Fibroblast of mammary gland (primary cell): ENCODE results near the gene ATIC.
A peak's percentile ranks its signal among the peaks of the same experiment; 100 is the strongest.

Source experiments
- DNase-seq: peaks from one replicate; pipeline ENCODE4 v3.0.0-alpha.2; 2010; ENCODE audit warnings: low read depth
- H3K4me3 ChIP-seq: 2 replicates; pipeline ENCODE4 v1.5.1; 2011; ENCODE audit warnings: low read depth, mild to moderate bottlenecking, low read length, moderate library complexity; ENCODE audit not compliant: control insufficient read depth
- TF ChIP-seq, protein P1 (sequence below): conservative IDR thresholded peaks from 2 replicates; pipeline ENCODE4 v1.5.1; 2011; ENCODE audit warnings: low read depth, low read length, inconsistent platforms; ENCODE audit not compliant: control insufficient read depth, insufficient read depth

ATIC gene

DNA sequence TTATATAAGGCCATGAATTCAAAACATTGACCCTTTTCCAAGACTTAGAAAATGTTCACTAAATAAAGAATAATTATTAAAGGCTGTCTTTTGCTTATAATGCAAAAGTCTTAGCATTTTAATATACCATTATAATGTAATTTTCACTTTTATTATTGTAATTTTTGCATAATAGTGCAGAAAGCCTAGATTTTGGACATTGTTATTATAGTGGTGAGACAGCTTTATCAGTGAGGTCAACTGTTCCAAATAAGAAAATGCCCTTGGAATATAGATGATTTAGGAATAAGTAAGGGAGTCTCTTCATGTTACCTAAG lies 56.6 kb downstream of the ATIC start:
- TF ChIP-seq, protein P1, sequence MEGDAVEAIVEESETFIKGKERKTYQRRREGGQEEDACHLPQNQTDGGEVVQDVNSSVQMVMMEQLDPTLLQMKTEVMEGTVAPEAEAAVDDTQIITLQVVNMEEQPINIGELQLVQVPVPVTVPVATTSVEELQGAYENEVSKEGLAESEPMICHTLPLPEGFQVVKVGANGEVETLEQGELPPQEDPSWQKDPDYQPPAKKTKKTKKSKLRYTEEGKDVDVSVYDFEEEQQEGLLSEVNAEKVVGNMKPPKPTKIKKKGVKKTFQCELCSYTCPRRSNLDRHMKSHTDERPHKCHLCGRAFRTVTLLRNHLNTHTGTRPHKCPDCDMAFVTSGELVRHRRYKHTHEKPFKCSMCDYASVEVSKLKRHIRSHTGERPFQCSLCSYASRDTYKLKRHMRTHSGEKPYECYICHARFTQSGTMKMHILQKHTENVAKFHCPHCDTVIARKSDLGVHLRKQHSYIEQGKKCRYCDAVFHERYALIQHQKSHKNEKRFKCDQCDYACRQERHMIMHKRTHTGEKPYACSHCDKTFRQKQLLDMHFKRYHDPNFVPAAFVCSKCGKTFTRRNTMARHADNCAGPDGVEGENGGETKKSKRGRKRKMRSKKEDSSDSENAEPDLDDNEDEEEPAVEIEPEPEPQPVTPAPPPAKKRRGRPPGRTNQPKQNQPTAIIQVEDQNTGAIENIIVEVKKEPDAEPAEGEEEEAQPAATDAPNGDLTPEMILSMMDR = no peak
- no peak overlapping the region for H3K4me3 ChIP-seq
- DNase-seq = peak; percentile 28

GRCh38 chr2:215369181-215369760 lies 57.4 kb downstream of the ATIC start:
- no peak overlapping the region for H3K4me3 ChIP-seq
- peak; percentile 62 for DNase-seq
- TF ChIP-seq, protein P1 = no peak

- TF ChIP-seq, protein P1 = no peak
- no peak overlapping the region for H3K4me3 ChIP-seq
- peak; percentile 59 for DNase-seq
Measured at GRCh38 chr2:215370112-215370965, 58.5 kb downstream of the ATIC start.

DNA sequence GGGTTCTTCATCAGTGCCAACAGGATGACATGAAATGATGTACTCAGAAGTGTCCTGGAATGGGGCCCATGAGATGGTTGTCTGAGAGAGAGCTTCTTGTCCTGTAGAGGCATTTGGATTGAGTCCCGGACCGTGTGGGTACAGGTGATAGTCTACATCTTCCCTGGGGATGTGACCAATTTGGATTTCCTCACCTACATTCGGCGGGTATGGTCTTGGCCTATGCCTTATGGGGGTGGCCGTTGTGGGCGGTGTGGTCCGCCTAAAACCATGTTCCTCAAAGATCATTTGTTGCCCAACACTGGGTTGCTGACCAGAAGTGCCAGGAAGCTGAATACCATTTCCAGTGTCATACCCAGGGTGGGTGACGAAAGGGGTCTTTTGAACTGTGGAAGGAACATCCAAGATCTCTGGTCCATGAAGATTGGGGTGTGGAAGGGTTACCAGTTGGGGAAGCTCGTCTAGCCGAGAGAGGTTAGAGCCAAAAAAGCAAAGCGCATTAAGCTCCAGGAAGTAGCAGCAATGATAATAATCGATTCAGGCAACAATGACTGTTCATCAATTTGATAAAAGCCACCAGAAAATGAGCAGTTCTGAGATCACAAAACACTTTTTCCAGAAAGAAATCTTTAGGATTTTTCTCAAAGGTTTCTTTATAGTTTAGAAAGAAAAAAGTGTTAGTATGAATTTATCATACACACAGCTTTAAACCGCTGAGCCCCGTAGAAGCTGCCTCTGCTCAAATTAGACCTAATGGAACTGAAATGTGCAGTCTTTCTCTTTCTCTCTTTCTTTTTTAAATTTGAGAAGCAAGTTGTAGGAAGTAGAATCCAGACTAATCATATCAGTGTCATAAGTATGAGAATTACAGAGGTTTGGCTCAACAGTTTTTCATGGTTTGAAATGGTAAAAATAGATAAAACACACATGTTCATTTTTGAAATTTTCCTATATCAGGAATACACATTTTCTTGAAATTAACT lies 60.3 kb downstream of the ATIC start:
- no peak overlapping the region for H3K4me3 ChIP-seq
- DNase-seq = peak; percentile 71
- TF ChIP-seq, protein P1 = no peak

DNA sequence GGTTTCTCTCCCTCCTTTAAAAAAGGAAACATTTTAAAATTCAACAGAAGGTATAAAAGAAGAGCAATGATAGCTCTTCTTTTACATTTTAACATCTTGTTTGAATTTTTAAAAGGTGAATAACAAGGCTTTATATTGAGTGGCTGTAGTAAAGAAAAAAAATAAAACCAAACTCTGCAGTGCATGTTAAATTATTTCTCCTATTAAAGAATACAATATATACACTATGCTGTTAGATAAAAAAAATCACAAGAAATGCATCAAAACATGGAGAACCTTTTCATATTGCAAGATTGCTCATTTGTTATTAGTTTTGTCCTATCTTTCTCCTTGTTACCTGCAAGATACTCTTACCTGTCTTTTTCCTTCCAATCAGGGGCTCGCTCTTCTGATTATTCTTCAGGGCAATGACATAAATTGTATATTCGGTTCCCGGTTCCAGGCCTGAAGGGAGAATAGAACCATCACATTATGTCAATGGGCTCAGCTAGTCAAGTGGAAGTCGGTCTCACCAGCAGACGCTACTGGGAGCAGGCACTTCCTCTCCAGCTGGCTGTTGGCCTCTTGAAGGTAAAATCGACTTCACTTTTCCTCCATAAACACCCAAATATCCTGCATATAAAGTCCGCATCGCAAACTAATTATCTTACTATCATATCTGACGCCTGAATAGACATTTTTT lies 61.2 kb downstream of the ATIC start:
- DNase-seq = peak; percentile 54
- TF ChIP-seq, protein P1 = no peak
- H3K4me3 ChIP-seq = no peak overlapping the region

GRCh38 chr2:215374002-215374401 lies 62.1 kb downstream of the ATIC start:
- no peak for DNase-seq
- H3K4me3 ChIP-seq = no peak overlapping the region
- TF ChIP-seq, protein P1 = no peak
